Stomach (tissue), 9 donors: ENCODE data around the gene RGMA. TPM values are rescaled to one million over a fixed set of nuclear protein-coding genes. Genes with fewer than 3 reads are reported as not detected.

ENCODE experiments used
- DNase-seq, 2 donors: peaks; one replicate each; pipeline versions ENCODE4 v3.0.0 to v3.0.0-alpha.2; 2013 to 2019
- H3K27ac ChIP-seq, 5 donors: fragments of 200-600 bp in 4 of 5; sonication (generic) in 4 of 5; one replicate each; pipeline ENCODE4 v1.5.1; 2013 to 2019; ENCODE audit warnings: mild to moderate bottlenecking in 1 of 5, moderate library complexity in 1 of 5
- H3K27me3 ChIP-seq, 3 donors: fragments of 200-600 bp; sonication (generic); one replicate each; pipeline ENCODE4 v1.5.1; 2017 to 2019; ENCODE audit warnings: mixed run types in 1 of 3
- H3K36me3 ChIP-seq, 4 donors: fragments of 200-600 bp; sonication (generic); 1 replicate in 3 of 4; 2 replicates in 1 of 4; pipeline ENCODE4 v1.5.1; 2016 to 2019
- H3K4me1 ChIP-seq, 4 donors: fragments of 200-600 bp; sonication (generic); one replicate each; pipeline ENCODE4 v1.5.1; 2016 to 2019
- H3K4me3 ChIP-seq, 4 donors: fragments of 200-600 bp; sonication (generic) in 3 of 4; one replicate each; pipeline ENCODE4 v1.5.1; 2016 to 2019; ENCODE audit warnings: mild to moderate bottlenecking in 1 of 4
- H3K9me3 ChIP-seq, 4 donors: fragments of 200-600 bp; sonication (generic); one replicate each; pipeline ENCODE4 v1.5.1; 2016 to 2019
- CTCF ChIP-seq, 7 experiments: fragments of 450-650 bp in 4 of 7; fragments of 200-600 bp in 3 of 7; sonication (generic) in 3 of 7; IDR thresholded peaks; one replicate each; pipeline ENCODE4 v1.5.1; 2016 to 2019; ENCODE audit warnings: antibody characterized with exemption in 7 of 7, control low read depth in 2 of 7, mild to moderate bottlenecking in 1 of 7
- EP300 ChIP-seq: sonication (generic); formaldehyde crosslinking; IDR thresholded peaks from one replicate; pipeline ENCODE4 v1.6.1; 2017; ENCODE audit warnings: antibody characterized with exemption
- POLR2A ChIP-seq, 4 donors: fragments of 450-650 bp; IDR thresholded peaks; one replicate each; pipeline ENCODE4 v1.6.1; 2016; ENCODE audit warnings: antibody characterized with exemption in 4 of 4, control low read depth in 2 of 4, mild to moderate bottlenecking in 1 of 4, moderate library complexity in 1 of 4
- POLR2AphosphoS5 ChIP-seq, 3 donors: sonication (generic); formaldehyde crosslinking; IDR thresholded peaks; one replicate each; pipeline ENCODE4 v1.6.1; 2016; ENCODE audit warnings: antibody characterized with exemption in 3 of 3
- WGBS, 5 donors: extraction: QIAGEN DNeasy Blood & Tissue Kit in 3 of 5; methylation state at CpG; one replicate each; pipeline versions ENCODE4 v1.1.5 to v1.1.7; 2013 to 2018; 5-methylcytosine and 5-hydroxymethylcytosine counted together
- intact Hi-C: fragments of 100-400 bp; cut with DNase I; formaldehyde crosslinking; loops from one replicate; pipeline ENCODE4 v1.15.1; 2023; ENCODE audit warnings: low total_unique reads
- polyA plus RNA-seq, 3 donors: library from polyadenylated mRNA; stranded (reverse); fragments of 200-250 nt; gene quantifications; one replicate each; pipeline ENCODE4 v1.2.3, GENCODE V29; 2013
- total RNA-seq, 5 donors: library from RNA; depleted of rRNA; stranded (reverse); fragments of >200 nt; gene quantifications; one replicate each; pipeline versions ENCODE4 v1.1.0 to v1.2.3, GENCODE V29; 2014 to 2016
- donor health status: healthy with polysubstance abuse.
- donor health status: Bipolar disorder and iron deficiency.
- donor health status: healthy.

Gene RGMA
- total and polyA plus RNA-seq, 8 donors: 1.7 to 64.2 (median 16.1) TPM

DNA sequence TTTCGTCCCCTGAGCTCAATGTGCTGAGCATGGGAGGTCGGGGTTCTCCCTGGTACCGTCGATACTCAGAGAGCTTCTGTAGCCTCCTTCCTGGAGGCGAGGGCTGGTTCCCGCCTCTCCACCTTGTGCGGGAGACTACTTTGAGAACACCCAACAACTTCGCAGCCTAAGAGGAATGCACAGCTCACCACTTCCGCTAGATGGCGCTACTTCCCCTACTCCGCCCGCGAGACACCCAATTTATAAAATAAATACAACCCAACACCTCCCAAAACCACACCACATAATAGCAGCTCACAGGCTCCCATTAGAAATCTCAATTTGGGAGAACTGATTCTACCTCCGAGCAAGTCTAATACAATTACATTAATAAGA, 1.2 kb downstream of the RGMA start:
- Histone ChIP-seq H3K9me3 (no peaks in the 10 kb centered on the region), H3K27me3 (peaks cover 0 to 87% (median 66%) of the 10 kb centered on the region in 3 donors), H3K4me1 (peaks cover 11 to 48% (median 25%) of the 10 kb centered on the region in 4 donors), H3K36me3 (no peaks in the 10 kb centered on the region), H3K27ac (peak overlapping the region in 4 of 5 donors; percentile 66 to 89 (median 78)), H3K4me3 (peak overlapping the region; percentile 56 to 75 (median 66))
- TF ChIP-seq POLR2AphosphoS5 (IDR thresholded peaks at IDR 0.05) (no peak), EP300 (no peak), POLR2A (IDR thresholded peaks at IDR 0.05) (no peak), CTCF (IDR thresholded peaks at IDR 0.05) (peak in 5 of 7 experiments; percentile 75 to 89 (median 88))
- WGBS, 5 donors: 0 to 2% (median 1%) methylated on average over 13 to 14 of the region's 14 CpGs
- intact Hi-C loops: no loop called here
- DNase-seq: peak; percentile 70 to 94

- Histone ChIP-seq H3K4me3 (peak overlapping the region in 3 of 4 donors; percentile 56 to 75 (median 68)), H3K9me3 (no peaks in the 10 kb centered on the region), H3K27me3 (peaks cover 0 to 81% (median 67%) of the 10 kb centered on the region in 3 donors), H3K27ac (peak overlapping the region in 4 of 5 donors; percentile 47 to 89 (median 70)), H3K4me1 (peaks cover 11 to 55% (median 26%) of the 10 kb centered on the region in 4 donors), H3K36me3 (no peaks in the 10 kb centered on the region)
- no peak for DNase-seq
- 46 to 65% (median 58%) methylated on average over 2 of the region's 2 CpGs for WGBS, 5 donors
- intact Hi-C loops: no loop called here
- TF ChIP-seq POLR2A (IDR thresholded peaks at IDR 0.05) (no peak), POLR2AphosphoS5 (IDR thresholded peaks at IDR 0.05) (no peak), EP300 (no peak), CTCF (IDR thresholded peaks at IDR 0.05) (no peak)
Measured at GRCh38 chr15:93086791-93087190, 2.2 kb downstream of the RGMA start.

DNA sequence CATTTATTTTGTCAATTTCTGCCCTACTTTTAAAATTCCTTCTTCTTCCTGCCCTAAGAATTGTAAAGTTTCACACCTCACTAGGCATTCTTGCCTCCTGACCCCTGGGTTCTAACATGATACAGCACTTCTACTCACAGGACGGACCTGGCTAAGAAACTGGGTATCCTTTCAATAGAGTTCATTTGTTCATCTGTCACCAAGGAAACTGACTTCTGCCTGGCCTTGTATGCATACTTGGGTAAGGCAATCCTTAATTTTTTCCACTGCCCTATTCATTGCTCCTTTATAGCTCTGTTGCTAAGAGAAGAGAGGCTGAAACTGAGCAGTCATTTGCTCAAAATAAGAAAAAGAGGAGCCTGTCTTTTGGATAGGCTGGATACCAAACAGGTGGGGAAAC, 3.3 kb downstream of the RGMA start:
- DNase-seq: no peak
- intact Hi-C loops: no loop called here
- peak overlapping the region in 4 of 5 donors; percentile 47 to 89 (median 70) for H3K27ac ChIP-seq
- no peaks in the 10 kb centered on the region for H3K36me3 ChIP-seq
- peaks cover 0 to 76% (median 61%) of the 10 kb centered on the region in 3 donors for H3K27me3 ChIP-seq
- H3K4me1 ChIP-seq: peaks cover 11 to 57% (median 27%) of the 10 kb centered on the region in 4 donors
- peak overlapping the region in 2 of 4 donors; percentile 56 to 75 for H3K4me3 ChIP-seq
- no peaks in the 10 kb centered on the region for H3K9me3 ChIP-seq
- TF ChIP-seq EP300 (no peak), POLR2AphosphoS5 (IDR thresholded peaks at IDR 0.05) (no peak), CTCF (IDR thresholded peaks at IDR 0.05) (no peak), POLR2A (IDR thresholded peaks at IDR 0.05) (no peak)
- WGBS, 5 donors: 34 to 63% (median 52%) methylated on average over 1 of the region's 1 CpG

DNA sequence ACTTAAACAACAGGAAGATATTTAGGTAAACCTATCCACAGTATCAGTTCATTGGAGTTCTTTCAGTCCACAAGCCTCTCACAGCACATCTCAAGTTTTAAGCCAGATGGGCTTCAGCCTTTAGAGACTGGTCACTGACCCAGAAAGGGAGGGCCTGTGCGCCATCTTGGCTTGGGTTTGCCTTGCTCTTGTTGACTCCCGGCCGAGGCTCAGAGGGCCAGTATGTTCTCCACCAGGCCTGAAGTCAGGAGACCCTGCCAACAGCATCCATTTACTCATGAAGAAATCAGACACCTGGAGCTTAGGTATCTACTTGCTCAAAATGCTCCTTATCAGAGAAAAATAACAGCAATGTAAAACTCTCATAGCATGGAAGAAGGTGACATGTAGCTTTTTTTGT, 6.2 kb downstream of the RGMA start:
- WGBS, 5 donors: 74 to 95% (median 87%) methylated on average over 3 of the region's 3 CpGs
- Histone ChIP-seq H3K36me3 (no peaks in the 10 kb centered on the region), H3K9me3 (no peaks in the 10 kb centered on the region), H3K4me3 (no peak overlapping the region), H3K4me1 (peaks cover 0 to 57% (median 13%) of the 10 kb centered on the region in 4 donors), H3K27me3 (peaks cover 0 to 53% (median 38%) of the 10 kb centered on the region in 3 donors), H3K27ac (peak overlapping the region in 4 of 5 donors; percentile 34 to 89 (median 41))
- DNase-seq: no peak
- intact Hi-C loops: no loop called here
- TF ChIP-seq POLR2A (IDR thresholded peaks at IDR 0.05) (no peak), EP300 (no peak), CTCF (IDR thresholded peaks at IDR 0.05) (no peak), POLR2AphosphoS5 (IDR thresholded peaks at IDR 0.05) (no peak)
